K562 (cell line): ENCODE measurements around the gene HDAC3. TPM values are rescaled to one million over a fixed set of nuclear protein-coding genes. Genes with fewer than 3 reads are reported as not detected.

Experiments
- CHD7 ChIP-seq: fragments of 200-600 bp; sonication (generic); IDR thresholded peaks from one replicate; pipeline ENCODE4 v1.6.1; 2012; ENCODE audit warnings: mild to moderate bottlenecking, low read depth, low read length, inconsistent platforms
- COPS2 ChIP-seq: fragments of 450-650 bp; conservative IDR thresholded peaks from 2 replicates; pipeline ENCODE4 v1.6.1; 2016; ENCODE audit warnings: mild to moderate bottlenecking, moderate library complexity
- CSDE1 ChIP-seq, 2 experiments: fragments of 450-650 bp; IDR thresholded peaks; 2 replicates each; pipeline ENCODE4 v1.6.1; 2016; ENCODE audit warnings: mild to moderate bottlenecking in 1 of 2
- CTBP1 ChIP-seq: fragments of 450-650 bp; IDR thresholded peaks from 2 replicates; pipeline ENCODE4 v1.6.1; 2016; ENCODE audit warnings: borderline replicate concordance
- HSF4 ChIP-seq: fragments of 250-450 bp; sonication (Bioruptor Pico); IDR thresholded peaks from 2 replicates; pipeline ENCODE4 v2.1.2; 2022; ENCODE audit warnings: mild to moderate bottlenecking, moderate library complexity, borderline replicate concordance
- NFE2 ChIP-seq: IDR thresholded peaks from 2 replicates; pipeline ENCODE4 v1.6.1; 2014; ENCODE audit warnings: antibody characterized with exemption, low read depth
- NR1H2 ChIP-seq: sonication (generic); formaldehyde crosslinking; IDR thresholded peaks from 2 replicates; pipeline ENCODE4 v1.4.0; 2020; ENCODE audit warnings: mild to moderate bottlenecking, missing genetic modification reagents
- NUFIP1 ChIP-seq: fragments of 450-650 bp; IDR thresholded peaks from 2 replicates; pipeline ENCODE4 v1.6.1; 2018; ENCODE audit not compliant: partially characterized antibody
- POLR2A ChIP-seq: fragments of 450-650 bp; conservative IDR thresholded peaks from 2 replicates; pipeline ENCODE4 v1.6.1; 2016
- POLR2AphosphoS2 ChIP-seq: IDR thresholded peaks from 2 replicates; pipeline ENCODE4 v1.6.1; 2012; ENCODE audit warnings: low read length, improper control_type of control experiment
- POLR3G ChIP-seq: IDR thresholded peaks from 2 replicates; pipeline ENCODE4 v1.6.1; 2011; ENCODE audit not compliant: insufficient read length, insufficient replicate concordance; ENCODE audit errors: extremely low read depth
- PTBP1 ChIP-seq: fragments of 200-400 bp; formaldehyde crosslinking; IDR thresholded peaks from 2 replicates; pipeline ENCODE4 v1.6.1; 2017; ENCODE audit warnings: low read depth, low read length
- STAG1 ChIP-seq: sonication (generic); formaldehyde crosslinking; IDR thresholded peaks from 2 replicates; pipeline ENCODE4 v1.5.0; 2020; ENCODE audit warnings: missing genetic modification reagents, borderline replicate concordance
- ZBTB8A ChIP-seq: fragments of 450-650 bp; IDR thresholded peaks from 2 replicates; pipeline ENCODE4 v1.6.1; 2018; ENCODE audit warnings: mild to moderate bottlenecking, moderate library complexity; ENCODE audit not compliant: partially characterized antibody
- ZNF224 ChIP-seq: sonication (generic); formaldehyde crosslinking; IDR thresholded peaks from 2 replicates; pipeline ENCODE4 v1.8.0; 2022; ENCODE audit warnings: mild to moderate bottlenecking, missing genetic modification reagents
- ZNF239 ChIP-seq: fragments of 250-450 bp; sonication (Bioruptor Pico); IDR thresholded peaks from 2 replicates; pipeline ENCODE4 v1.4.0; 2020; ENCODE audit warnings: mild to moderate bottlenecking
- polyA plus RNA-seq, 8 experiments: library from polyadenylated mRNA; depleted of rRNA in 4 of 8; stranded (reverse) in 5 of 8; unstranded in 3 of 8; fragments of >200 nt; fragmentation: Nextera tagmentation in 2 of 8; fragmentation: Illumina TruSeq in 1 of 8; extraction: Ambion mirVana in 2 of 8; extraction: Trizol in 1 of 8; gene quantifications; 2 replicates each; pipeline versions ENCODE4 v1.2.1 to v1.2.3, GENCODE V29; 2011 to 2014; ENCODE audit warnings: inconsistent platforms in 1 of 8, missing spikeins in 1 of 8
- total RNA-seq, 7 experiments: library from RNA; depleted of rRNA in 6 of 7; stranded (reverse); fragments of >200 nt in 6 of 7; fragmentation: Illumina TruSeq in 2 of 7; extraction: Trizol in 2 of 7; gene quantifications; 2 replicates each; pipeline versions ENCODE4 v1.2.1 to v1.2.3, GENCODE V29; 2011 to 2021; ENCODE audit warnings: low replicate concordance in 1 of 7
- TF ChIP-seq, protein P1 (sequence below): fragments of 200-800 bp; sonication (Bioruptor generic); IDR thresholded peaks from 2 replicates; pipeline ENCODE4 v1.6.1; 2017; ENCODE audit warnings: missing genetic modification characterization, missing compliant biosample characterization

Gene HDAC3
- total and polyA plus RNA-seq, 9 of the 15 experiments (the other 6 are each of a cell fraction or from before 2014, with no cell fraction given): 89.7 to 191 (median 119) TPM

DNA sequence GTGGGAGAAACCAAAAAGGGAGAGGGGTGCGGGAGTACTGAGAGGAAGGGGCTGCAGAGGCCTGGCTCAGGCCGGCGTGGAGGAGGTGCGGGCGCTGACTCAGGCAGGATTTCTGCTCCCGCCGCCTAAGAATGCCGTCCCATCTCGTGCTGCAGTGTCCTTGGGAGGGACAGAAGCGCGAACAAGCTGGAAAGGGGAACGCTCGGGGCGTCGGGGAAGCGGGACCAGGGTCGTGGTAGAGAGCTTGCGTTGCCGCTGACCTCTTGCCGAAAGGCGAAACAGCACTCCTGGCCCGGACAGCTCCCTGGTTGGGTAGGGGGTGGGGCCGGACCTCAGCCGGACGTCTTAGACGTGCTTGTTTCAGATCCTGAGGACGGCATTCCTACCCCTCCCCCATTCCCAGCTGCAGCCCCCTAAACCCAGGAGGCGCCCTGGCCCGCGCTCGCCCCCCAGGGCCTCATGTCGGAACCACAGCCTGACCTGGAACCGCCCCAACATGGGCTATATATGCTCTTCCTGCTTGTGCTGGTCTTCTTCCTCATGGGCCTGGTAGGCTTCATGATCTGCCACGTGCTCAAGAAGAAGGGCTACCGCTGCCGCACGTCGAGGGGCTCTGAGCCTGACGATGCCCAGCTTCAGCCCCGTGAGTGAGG is 1.2 kb upstream of the HDAC3 start (continued):
- TF ChIP-seq CHD7: no peak
- no peak for TF ChIP-seq HSF4 (CRISPR knock-in tag)
- TF ChIP-seq ZNF224 (CRISPR knock-in tag): no peak
- no peak for TF ChIP-seq CTBP1
- TF ChIP-seq PTBP1: no peak
- no peak for TF ChIP-seq NUFIP1
- no peak for TF ChIP-seq STAG1 (CRISPR knock-in tag)
- no peak for TF ChIP-seq CSDE1 (IDR thresholded peaks at IDR 0.05)
- no peak for TF ChIP-seq COPS2
- no peak for TF ChIP-seq NR1H2
- TF ChIP-seq POLR2AphosphoS2: no peak
- no peak for TF ChIP-seq NFE2
- TF ChIP-seq POLR2A: no peak
- TF ChIP-seq POLR3G: no peak
- TF ChIP-seq ZNF239 (CRISPR knock-in tag): no peak
- no peak for TF ChIP-seq ZBTB8A
- TF ChIP-seq, protein P1, sequence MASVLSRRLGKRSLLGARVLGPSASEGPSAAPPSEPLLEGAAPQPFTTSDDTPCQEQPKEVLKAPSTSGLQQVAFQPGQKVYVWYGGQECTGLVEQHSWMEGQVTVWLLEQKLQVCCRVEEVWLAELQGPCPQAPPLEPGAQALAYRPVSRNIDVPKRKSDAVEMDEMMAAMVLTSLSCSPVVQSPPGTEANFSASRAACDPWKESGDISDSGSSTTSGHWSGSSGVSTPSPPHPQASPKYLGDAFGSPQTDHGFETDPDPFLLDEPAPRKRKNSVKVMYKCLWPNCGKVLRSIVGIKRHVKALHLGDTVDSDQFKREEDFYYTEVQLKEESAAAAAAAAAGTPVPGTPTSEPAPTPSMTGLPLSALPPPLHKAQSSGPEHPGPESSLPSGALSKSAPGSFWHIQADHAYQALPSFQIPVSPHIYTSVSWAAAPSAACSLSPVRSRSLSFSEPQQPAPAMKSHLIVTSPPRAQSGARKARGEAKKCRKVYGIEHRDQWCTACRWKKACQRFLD (CRISPR knock-in tag): peak; percentile 71
